Esophagus (tissue), 2 donors: ENCODE data around the gene EPHB6. TPM values are rescaled to one million over a fixed set of nuclear protein-coding genes. Genes with fewer than 3 reads are reported as not detected.

Experiments
- H3K27ac ChIP-seq, 2 donors: one replicate each; pipeline ENCODE4 v1.5.1; 2013; ENCODE audit warnings: low read depth in 2 of 2, mild to moderate bottlenecking in 2 of 2, inconsistent platforms in 1 of 2, low read length in 1 of 2, moderate library complexity in 1 of 2
- H3K27me3 ChIP-seq, 2 donors: one replicate each; pipeline ENCODE4 v1.6.1; 2013; ENCODE audit warnings: low read length in 2 of 2, control low read depth in 1 of 2, mild to moderate bottlenecking in 1 of 2; ENCODE audit not compliant: insufficient read depth in 2 of 2, control insufficient read depth in 1 of 2
- H3K36me3 ChIP-seq, 2 donors: one replicate each; pipeline ENCODE4 v1.6.1; 2013; ENCODE audit warnings: low read length in 1 of 2; ENCODE audit not compliant: control insufficient read depth in 2 of 2, insufficient read depth in 2 of 2
- H3K4me1 ChIP-seq, 2 donors: one replicate each; pipeline ENCODE4 v1.6.1; 2013; ENCODE audit warnings: low read length in 1 of 2; ENCODE audit not compliant: control insufficient read depth in 2 of 2, insufficient read depth in 2 of 2
- H3K4me3 ChIP-seq, 2 donors: one replicate each; pipeline ENCODE4 v1.5.1; 2013; ENCODE audit warnings: low read length in 2 of 2, mild to moderate bottlenecking in 2 of 2, low read depth in 1 of 2, moderate library complexity in 1 of 2
- H3K9me3 ChIP-seq, 2 donors: one replicate each; pipeline ENCODE4 v1.6.1; 2013; ENCODE audit warnings: mild to moderate bottlenecking in 2 of 2, low read depth in 1 of 2, low read length in 1 of 2, moderate library complexity in 1 of 2; ENCODE audit not compliant: control insufficient read depth in 2 of 2, insufficient read depth in 1 of 2
- WGBS, 2 donors: extraction: QIAGEN DNeasy Blood & Tissue Kit; methylation state at CpG; one replicate each; pipeline ENCODE4 v1.1.7; 2013; 5-methylcytosine and 5-hydroxymethylcytosine counted together
- polyA plus RNA-seq, 2 donors: library from polyadenylated mRNA; stranded (reverse); fragments of 200-250 nt; gene quantifications; one replicate each; pipeline ENCODE4 v1.2.3, GENCODE V29; 2013
- donor health status: healthy with polysubstance abuse.
- donor health status: Bipolar disorder and iron deficiency.

The EPHB6 gene
- polyA plus RNA-seq, 2 donors = 17.0 to 33.3 TPM

- H3K4me3 ChIP-seq = no peak overlapping the region
- H3K27ac ChIP-seq = no peak overlapping the region
- no peaks in the 10 kb centered on the region for H3K9me3 ChIP-seq
- WGBS, 2 donors = 53 to 63% methylated on average over 5 of the region's 5 CpGs
- peaks cover 0 to 10% of the 10 kb centered on the region in 2 donors for H3K4me1 ChIP-seq
- H3K27me3 ChIP-seq = no peaks in the 10 kb centered on the region
- H3K36me3 ChIP-seq = no peaks in the 10 kb centered on the region
Measured at GRCh38 chr7:142882338-142882678, 27.4 kb downstream of the EPHB6 start.

GRCh38 chr7:142883145-142883544 lies 28.3 kb downstream of the EPHB6 start:
- H3K27me3 ChIP-seq = no peaks in the 10 kb centered on the region
- no peaks in the 10 kb centered on the region for H3K9me3 ChIP-seq
- H3K36me3 ChIP-seq = no peaks in the 10 kb centered on the region
- peaks cover 0 to 10% of the 10 kb centered on the region in 2 donors for H3K4me1 ChIP-seq
- no peak overlapping the region for H3K27ac ChIP-seq
- no peak overlapping the region for H3K4me3 ChIP-seq
- WGBS, 2 donors = 86 to 89% methylated on average over 10 of the region's 10 CpGs

- no peaks in the 10 kb centered on the region for H3K27me3 ChIP-seq
- H3K4me3 ChIP-seq = no peak overlapping the region
- no peaks in the 10 kb centered on the region for H3K9me3 ChIP-seq
- WGBS, 2 donors = 86 to 88% methylated on average over 7 of the region's 7 CpGs
- H3K27ac ChIP-seq = no peak overlapping the region
- H3K4me1 ChIP-seq = peaks cover 0 to 10% of the 10 kb centered on the region in 2 donors
- H3K36me3 ChIP-seq = no peaks in the 10 kb centered on the region
Measured at GRCh38 chr7:142883571-142884285, 28.9 kb downstream of the EPHB6 start.

- Histone ChIP-seq H3K9me3 (no peaks in the 10 kb centered on the region), H3K27ac (no peak overlapping the region), H3K36me3 (no peaks in the 10 kb centered on the region), H3K27me3 (no peaks in the 10 kb centered on the region), H3K4me3 (no peak overlapping the region), H3K4me1 (peaks cover 0 to 10% of the 10 kb centered on the region in 2 donors)
- 70 to 75% methylated on average over 4 of the region's 4 CpGs for WGBS, 2 donors
Measured at GRCh38 chr7:142884286-142884640, 29.4 kb downstream of the EPHB6 start.

GRCh38 chr7:142885311-142886230 lies 30.7 kb downstream of the EPHB6 start, which contains the start of gene TRPV6:
Gene TRPV6 (minus strand): TSS chr7:142885745.
- WGBS, 2 donors = 37 to 47% methylated on average over 16 of the region's 16 CpGs
- H3K27me3 ChIP-seq = no peaks in the 10 kb centered on the region
- H3K4me1 ChIP-seq = peaks cover 0 to 13% of the 10 kb centered on the region in 2 donors
- H3K27ac ChIP-seq = peak within 1 kb of the TSS; percentile 18 to 69
- H3K36me3 ChIP-seq = no peaks in the 10 kb centered on the region
- H3K4me3 ChIP-seq = peak within 1 kb of the TSS; percentile 30 to 32
- no peaks in the 10 kb centered on the region for H3K9me3 ChIP-seq

GRCh38 chr7:142886866-142887265 lies 32.0 kb downstream of the EPHB6 start:
- Histone ChIP-seq H3K4me3 (no peak overlapping the region), H3K4me1 (peaks cover 0 to 18% of the 10 kb centered on the region in 2 donors), H3K9me3 (no peaks in the 10 kb centered on the region), H3K27ac (no peak overlapping the region), H3K27me3 (no peaks in the 10 kb centered on the region), H3K36me3 (no peaks in the 10 kb centered on the region)
- WGBS, 2 donors = 44 to 53% methylated on average over 7 of the region's 7 CpGs

GRCh38 chr7:142887282-142888015 lies 32.6 kb downstream of the EPHB6 start:
- H3K27me3 ChIP-seq = no peaks in the 10 kb centered on the region
- H3K4me3 ChIP-seq = no peak overlapping the region
- no peaks in the 10 kb centered on the region for H3K9me3 ChIP-seq
- 86 to 88% methylated on average over 12 of the region's 12 CpGs for WGBS, 2 donors
- peaks cover 0 to 16% of the 10 kb centered on the region in 2 donors for H3K4me1 ChIP-seq
- no peak overlapping the region for H3K27ac ChIP-seq
- H3K36me3 ChIP-seq = no peaks in the 10 kb centered on the region

- WGBS, 2 donors = 44 to 64% methylated on average over 3 of the region's 3 CpGs
Measured at GRCh38 chr7:142889816-142890215, 34.9 kb downstream of the EPHB6 start.

GRCh38 chr7:142890874-142891485 lies 36.1 kb downstream of the EPHB6 start:
- 80 to 88% methylated on average over 12 of the region's 12 CpGs for WGBS, 2 donors
- H3K4me1 ChIP-seq = peaks cover 0 to 11% of the 10 kb centered on the region in 2 donors

More at GRCh38 chr7:142889816-142890215, 34.9 kb downstream of the EPHB6 start:
- no peaks in the 10 kb centered on the region for H3K27me3 ChIP-seq
- H3K9me3 ChIP-seq = no peaks in the 10 kb centered on the region
- H3K36me3 ChIP-seq = no peaks in the 10 kb centered on the region
- peaks cover 0 to 11% of the 10 kb centered on the region in 2 donors for H3K4me1 ChIP-seq
- H3K4me3 ChIP-seq = no peak overlapping the region
- no peak overlapping the region for H3K27ac ChIP-seq

More at GRCh38 chr7:142890874-142891485, 36.1 kb downstream of the EPHB6 start:
- Histone ChIP-seq H3K27me3 (no peaks in the 10 kb centered on the region), H3K27ac (no peak overlapping the region), H3K36me3 (no peaks in the 10 kb centered on the region), H3K4me3 (no peak overlapping the region), H3K9me3 (no peaks in the 10 kb centered on the region)
